Suppressor macrophage treated with lipopolysaccharide for 4 hours (primary cell): ENCODE results near the gene STARD13.

Experiments
- DNase-seq: peaks from one replicate; pipeline ENCODE4 v3.0.0-alpha.2; 2020

Gene STARD13

DNA sequence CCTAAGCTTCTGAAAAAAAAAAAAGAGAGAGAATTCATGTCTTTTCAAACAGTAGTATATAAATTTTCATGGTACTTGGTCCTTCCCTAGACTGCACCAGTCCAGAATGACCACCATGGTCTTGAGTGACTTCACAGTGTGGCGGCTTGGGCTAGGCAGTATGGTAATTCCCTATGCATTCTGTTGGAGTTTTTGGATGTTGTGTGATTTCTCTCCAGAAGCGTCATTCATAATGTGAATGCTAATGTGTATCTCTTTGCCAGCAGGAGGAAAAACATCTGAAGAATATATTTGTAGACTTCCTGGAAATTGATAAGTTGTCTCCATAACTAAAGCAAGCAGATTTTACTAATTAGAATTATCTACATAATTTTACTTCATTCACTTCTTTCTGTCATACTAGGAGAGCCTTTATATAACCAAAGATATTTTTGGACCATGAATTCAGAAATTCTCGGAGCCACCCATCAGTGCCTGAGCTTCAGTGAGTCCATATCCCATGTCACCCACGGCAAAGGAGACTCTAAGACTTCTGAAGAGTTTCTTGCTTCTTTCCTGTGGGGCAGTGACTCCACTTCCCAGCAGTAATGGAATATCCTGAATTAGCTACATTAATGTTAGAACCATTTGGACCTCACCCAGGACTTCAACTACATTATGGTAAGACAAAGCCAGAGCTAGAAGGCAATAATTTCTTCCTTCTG, 8.4 kb downstream of the STARD13 start:
- DNase-seq = no peak

DNA sequence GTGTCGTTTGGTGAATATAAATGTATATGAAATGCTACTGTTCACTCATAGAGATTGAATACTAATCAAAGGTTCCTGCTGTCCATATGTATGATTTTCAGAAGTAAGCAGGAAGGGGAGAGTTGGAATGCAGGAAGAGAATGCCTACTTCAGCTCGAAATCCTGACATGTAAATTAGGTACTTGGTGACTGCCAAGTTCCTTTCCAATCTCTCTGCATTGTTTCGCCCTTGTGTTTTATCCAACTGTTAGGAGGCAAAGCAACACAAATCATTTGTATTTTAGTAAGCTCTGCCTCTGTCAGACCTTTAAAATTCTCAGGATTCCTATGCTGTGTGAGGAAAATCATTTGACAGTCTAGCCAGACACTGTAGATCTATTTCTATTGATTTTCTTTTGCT, 9.0 kb downstream of the STARD13 start:
- DNase-seq = no peak

DNA sequence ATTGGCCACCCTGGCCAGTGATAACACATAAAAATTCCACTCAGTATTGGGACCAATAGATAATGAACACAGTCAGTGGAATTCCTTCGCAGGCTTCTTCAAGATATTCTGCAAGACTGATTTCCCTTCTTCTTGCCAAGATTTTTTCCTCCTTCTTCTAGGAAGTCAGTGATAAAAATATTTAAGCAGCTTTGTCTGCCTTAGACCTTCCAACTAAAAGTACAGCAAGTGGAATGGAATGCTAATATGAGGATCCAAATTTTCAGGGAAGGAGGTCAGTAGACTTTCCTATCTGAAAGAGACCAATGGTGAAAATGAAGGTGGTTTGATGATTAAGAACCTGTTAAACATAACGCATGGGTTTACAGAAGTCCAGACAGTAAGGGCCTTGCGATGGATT, 9.6 kb downstream of the STARD13 start:
- no peak for DNase-seq

DNA sequence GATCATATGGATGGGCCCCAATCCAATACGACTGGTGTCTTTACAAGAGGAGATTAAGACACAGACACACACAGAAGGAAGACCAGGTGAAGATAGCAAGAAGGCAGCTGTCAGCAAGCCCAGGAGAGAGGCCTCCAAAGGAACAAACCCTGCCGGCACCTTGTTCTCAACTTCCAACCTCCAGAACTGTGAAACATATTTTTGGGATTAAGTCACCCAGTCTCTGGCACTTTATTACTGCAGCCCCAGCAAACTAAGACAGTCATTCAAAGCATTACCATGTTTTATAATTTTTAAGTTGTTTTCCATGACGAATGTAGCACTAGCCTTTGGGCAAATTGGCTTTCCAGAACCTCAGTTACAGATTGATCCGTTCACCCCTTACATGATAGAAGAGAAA, 11.3 kb downstream of the STARD13 start:
- DNase-seq = no peak

DNA sequence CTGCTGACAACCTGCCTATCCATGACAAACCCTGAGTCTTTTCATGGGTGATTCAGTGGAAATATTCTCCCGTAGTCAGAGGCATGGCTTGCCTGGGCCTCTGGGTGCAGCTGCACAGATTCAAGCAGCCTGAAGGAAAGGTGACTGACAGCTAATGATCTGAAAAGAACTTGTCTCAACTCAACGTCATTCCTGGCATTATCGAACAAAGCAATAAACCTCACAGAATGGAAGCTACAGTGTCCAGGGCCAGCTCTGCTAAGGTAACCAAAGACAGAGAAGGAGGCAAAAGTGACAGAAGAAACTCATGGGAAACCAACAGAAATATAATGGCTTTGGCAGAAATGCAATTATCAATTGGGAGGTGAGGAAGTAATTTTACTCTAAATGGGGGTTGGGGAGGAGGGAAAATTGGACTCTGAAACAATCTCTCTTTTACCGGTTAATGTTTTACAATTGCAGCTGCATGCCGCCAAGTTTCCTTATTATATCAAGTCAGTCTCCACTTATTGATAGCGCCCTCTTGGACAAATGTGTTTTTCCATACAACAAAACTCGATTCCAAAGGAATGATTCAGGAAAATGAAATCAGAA, 12.9 kb downstream of the STARD13 start:
- DNase-seq = no peak

DNA sequence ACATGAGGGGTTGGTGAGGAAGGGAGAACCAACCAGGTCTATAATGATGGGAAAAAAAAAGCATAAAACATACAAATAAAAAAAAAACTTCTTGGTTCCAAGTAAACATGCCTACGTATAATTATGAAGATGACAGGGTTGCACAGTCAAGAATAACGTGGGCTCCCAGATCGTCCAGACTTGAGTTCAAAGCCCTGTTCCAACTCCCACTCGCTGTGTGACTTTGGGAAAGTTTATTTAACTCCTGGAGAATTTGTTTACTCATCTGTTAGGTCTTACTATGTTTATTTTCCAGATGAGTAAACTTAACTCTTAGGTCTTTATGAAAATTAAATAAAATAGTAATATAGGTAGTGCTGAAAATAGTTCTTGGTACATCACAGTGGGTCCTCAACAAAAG, 13.8 kb downstream of the STARD13 start:
- DNase-seq = no peak

DNA sequence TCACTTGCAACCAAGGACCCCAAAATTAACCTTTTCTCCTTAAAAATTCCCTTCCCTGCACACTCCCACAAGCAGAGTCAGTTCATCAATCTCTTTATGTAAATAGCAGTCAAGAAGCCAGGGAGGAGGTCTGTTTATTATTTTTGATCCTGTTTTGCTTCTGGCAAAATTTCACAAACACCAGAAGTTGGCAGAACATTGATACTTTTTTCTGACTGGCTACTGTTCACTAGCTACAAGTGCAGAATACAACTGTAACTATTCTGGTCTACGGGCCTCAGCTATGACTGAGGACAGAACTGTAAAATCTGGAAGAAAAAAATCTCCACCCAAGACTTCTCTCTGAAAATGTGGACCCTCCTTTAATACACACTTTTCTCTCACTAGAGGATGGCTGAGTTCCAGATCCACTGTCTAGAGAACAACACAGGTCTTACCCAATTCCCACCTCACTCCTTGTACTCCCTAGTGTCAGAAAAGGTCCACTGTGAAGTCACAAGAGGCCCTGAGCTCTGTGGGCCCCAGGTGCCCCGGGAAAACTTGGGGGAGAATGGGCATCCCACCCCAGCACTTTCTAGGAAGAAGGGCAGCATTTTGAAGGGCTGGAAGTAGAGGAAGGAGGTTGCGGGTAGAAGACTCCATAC, 14.5 kb downstream of the STARD13 start:
- no peak for DNase-seq

DNA sequence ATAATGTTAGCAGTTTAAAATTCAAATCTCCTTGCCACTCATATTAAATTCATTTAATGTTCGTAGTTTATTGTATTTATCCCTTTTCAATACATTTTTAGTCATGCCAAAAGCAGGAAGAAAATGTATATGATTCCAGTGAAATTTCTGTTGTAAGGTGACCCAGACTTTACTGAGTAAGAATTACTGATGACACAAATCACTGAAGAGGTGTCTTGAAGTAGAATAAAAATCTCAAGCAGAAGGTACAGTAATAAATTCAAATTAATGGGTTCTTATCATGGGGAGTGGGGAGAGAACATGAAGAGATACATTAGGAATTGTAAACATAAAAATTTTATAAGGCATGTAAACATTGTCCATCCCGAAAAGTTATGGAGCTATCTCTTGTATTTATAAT, 19.9 kb downstream of the STARD13 start:
- DNase-seq = no peak

DNA sequence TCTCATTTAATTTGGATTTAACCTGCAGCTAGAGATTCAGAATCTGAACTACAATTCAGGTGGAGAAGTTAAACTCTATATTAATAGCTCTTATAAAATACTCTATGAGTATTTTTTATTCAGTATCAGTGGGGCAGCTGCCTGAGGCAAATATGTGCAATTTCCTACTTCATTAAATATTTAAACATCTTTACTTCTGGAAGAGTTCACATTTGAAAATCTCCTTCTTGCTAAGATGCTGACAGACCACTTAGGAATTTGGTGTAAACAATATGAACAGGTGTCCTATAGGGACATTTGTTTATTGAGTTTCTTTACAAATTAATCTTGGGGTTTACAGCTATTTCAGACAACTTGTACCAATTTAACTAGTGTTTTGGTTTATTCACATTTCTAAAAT, 20.4 kb downstream of the STARD13 start:
- DNase-seq = no peak

DNA sequence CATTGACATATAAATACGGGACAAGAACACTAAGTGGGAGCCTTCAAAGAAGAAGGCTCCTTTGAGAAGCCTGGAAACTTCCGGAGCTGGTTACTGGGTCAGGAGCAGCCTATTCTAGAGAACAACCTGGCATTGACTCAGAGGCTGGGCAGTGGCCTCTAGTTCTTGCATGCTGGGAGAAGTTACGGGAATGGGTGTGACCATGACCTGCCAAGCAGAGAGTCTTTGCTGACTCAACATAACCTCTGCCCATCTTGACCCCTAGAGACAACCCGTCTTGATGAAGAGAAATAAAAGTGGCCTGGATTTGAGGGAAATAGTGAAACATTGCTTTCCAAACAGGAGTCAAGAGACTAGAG, 21.0 kb downstream of the STARD13 start:
- no peak for DNase-seq

DNA sequence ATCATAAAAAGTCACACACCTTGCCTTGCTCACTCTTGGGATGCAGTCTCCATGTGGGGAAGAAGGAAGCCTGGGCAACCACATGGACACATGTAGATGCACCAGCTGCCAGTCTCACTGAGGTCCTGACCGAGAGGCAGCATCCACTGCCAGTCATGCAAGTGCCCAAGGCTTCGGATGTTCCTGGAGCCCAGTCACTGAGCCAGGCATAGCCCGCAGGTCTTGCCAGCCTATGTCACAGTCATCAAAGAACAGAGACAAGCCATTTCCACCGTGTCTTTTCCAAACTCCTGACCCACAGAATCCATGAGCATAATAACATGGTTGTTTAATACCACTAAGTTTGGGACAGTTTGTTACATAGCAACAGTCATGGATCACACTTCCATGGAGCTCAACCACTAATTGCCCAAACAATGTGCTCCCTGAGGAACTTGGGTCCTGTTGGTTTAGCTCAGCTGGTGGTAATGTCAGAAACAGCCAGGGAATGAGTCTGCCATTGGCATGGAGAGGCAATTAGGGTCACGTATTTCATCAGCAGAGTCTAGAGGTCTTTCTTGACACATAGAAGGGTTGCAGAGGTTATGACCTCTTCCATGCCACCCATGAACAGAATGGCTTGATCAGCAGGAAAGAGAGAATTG, 21.5 kb downstream of the STARD13 start:
- no peak for DNase-seq

DNA sequence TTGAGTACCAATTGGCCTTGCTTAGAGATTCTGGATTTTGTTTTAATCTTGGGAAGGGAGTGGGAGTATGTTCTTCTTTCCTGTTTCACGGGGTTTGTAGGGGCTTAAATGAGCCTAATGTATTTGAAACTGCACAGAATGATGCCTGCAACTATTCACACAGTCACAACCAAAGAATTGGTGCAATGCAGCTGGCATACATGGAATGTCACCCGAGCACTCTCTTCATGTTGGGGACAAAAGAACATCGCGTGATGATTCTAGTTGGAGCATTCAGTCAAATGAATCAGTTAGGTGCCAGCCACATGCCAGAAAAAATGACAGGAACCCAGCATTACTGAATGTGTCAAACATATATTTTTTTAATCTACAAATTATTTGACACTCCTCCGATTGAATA, 22.1 kb downstream of the STARD13 start:
- DNase-seq = no peak

DNA sequence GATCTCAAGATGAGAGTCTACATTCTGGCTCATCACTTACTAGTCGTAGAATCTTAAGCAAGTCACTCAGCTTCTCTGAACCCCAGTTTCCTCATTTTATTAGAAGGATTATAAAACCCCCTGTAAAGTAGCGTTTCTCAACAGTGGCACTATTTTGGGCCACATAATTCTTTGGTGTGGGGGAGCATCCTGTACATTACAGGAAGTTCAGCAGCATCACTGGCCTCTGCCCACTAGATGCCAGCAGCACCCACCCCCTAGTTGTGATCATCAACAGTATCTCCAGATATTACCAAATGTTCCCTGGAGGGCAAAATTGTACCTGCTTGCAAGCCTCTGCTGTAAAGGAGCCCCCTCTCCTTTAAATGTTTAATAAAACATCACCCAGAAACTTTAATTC, 22.6 kb downstream of the STARD13 start:
- DNase-seq = peak; percentile 41

DNA sequence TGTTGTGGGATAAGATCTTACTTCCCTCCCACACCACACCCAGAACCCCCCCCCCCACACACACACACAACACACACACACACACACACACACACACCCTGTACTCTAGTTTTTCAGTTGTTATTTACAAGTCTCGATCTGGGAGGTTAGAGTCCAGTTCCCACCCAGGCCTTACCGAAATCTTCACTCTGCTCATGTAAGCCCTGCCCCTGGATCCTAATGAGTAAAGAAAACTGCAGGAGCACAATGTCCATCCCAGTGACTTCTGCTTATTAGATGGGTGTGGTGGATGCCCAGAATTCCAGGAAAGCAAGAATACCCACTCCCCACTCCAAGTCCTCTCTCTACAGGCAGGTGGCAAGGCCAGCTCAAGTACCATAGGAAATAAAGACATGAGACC, 23.0 kb downstream of the STARD13 start:
- DNase-seq = no peak

DNA sequence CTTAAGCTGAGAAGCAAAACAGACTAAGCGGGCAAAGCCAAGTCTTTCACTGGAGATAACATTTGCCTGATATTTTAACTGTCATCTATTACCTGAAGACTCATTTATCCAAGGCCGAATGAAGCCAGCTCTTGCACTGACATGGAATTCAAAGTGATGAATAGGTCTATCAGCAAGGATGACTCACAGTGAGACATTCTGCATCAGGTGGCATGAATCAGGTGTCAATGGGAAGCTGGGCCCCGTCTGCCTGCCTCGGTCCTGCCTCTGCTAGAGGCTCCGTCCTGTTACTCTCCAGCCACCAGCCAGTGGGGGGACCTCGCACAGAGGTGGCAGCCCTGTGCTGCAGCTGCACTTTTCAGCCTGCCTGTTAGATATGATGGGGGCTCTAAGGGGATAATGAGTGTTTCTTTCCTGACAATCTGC, 23.5 kb downstream of the STARD13 start:
- no peak for DNase-seq

DNA sequence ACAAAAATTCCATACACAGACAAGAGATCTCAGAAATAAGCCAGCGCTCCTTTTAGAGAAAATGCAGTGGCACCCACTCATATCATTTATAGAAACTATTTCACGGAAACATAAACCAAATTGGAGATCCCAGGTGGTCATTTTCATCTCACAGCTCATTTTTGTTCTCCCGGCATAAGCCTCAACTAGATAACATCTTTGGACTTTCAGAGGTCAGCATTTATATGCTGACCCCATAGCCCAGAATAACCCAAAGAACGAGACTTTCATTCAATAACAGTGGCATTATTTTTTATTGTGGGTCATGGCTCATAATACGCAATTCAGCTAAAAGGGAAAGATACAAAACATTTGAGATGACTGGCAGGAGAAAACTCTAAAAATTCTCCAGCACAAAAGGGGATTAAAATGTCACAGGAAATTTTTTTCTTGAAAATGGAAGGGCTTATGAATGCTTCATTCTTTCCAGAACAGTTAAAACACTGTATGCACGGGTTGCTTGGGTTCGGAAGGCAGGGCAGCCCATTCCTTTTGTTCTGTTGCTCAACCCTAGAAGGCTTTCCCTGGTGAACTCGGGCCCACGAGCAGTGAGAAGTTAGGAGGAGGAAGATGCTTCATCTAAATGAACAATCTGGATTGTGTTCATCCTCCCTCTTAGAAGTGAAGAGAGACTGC, 24.0 kb downstream of the STARD13 start:
- no peak for DNase-seq

DNA sequence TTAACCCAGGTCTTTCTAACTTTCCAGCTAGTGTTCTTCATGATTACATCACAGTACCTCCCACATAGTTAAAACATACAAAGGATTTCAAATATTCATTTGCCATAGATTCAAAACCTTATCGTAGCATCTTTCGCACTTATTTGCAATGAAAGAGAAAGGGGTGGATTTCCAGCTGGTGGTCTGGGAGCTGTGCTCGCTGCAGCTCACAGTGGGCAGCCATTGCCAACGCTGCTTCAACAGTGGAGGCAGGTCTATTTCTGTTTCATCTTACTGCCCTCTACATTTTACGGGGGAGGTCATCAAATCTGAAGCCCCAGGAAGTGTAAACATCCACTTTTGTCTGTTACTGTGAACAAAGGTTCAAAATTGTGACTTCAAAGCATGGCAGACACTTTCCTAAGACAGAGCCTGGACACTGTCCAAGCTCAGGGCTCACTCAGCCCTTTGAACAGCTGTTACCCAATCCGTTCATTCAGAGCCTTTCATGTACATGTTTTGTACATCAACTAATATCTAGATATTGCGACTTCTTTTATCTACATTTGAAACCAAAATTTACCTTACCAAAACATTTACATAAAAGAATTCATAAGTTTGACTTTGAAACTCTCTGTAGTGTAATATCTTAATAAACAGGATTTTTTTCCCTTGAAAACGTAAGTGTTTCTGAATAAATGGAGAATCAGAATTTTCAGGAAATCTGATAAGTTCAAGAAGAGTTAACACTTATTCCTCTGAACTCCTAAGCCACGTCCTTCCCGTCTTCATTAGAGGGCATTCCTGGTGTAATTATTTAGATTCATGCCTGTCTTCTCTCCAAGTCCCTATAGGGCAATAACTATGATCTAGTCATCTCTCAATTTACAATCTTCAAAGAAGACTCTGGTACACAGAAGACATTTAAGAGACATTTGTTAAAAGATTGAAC, 25.1 kb downstream of the STARD13 start:
- no peak for DNase-seq

DNA sequence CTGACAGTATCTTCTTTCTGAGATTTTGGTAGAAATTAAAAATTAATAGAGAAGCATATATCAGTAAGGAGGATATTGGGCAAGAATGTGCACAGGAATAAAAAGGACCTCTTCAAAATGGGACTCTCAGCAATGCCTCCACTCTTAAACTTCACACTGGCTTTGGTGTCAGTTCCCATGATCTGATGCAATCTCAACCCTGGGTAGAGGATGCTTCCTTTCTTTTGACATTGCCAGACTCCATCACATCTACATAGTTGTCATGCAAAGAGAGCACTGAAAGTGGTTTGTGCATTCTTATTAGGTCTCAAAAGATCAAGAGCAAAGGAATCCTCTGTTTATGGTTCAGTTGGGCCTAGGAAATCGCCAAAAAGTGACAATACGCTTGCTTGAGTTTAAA, 26.3 kb downstream of the STARD13 start:
- peak; percentile 17 for DNase-seq

DNA sequence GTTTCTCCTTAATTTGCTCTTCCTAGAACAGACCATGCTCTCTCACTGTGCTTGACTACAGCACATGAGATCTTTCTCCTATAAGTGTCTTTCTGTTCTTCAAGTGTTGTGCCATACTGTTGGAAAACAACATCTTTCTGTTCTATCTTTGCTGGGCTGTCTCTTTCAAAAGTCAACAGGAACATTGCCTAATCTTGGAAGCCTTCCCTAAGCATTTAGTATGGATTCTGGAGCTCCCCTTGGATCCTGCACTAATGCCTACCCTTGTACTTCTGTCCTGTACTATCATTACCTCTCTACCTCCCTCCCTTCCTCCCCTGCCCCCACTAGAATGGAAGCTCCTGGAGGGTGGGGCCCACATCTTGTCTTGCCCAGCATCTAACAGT, 26.8 kb downstream of the STARD13 start:
- no peak for DNase-seq

DNA sequence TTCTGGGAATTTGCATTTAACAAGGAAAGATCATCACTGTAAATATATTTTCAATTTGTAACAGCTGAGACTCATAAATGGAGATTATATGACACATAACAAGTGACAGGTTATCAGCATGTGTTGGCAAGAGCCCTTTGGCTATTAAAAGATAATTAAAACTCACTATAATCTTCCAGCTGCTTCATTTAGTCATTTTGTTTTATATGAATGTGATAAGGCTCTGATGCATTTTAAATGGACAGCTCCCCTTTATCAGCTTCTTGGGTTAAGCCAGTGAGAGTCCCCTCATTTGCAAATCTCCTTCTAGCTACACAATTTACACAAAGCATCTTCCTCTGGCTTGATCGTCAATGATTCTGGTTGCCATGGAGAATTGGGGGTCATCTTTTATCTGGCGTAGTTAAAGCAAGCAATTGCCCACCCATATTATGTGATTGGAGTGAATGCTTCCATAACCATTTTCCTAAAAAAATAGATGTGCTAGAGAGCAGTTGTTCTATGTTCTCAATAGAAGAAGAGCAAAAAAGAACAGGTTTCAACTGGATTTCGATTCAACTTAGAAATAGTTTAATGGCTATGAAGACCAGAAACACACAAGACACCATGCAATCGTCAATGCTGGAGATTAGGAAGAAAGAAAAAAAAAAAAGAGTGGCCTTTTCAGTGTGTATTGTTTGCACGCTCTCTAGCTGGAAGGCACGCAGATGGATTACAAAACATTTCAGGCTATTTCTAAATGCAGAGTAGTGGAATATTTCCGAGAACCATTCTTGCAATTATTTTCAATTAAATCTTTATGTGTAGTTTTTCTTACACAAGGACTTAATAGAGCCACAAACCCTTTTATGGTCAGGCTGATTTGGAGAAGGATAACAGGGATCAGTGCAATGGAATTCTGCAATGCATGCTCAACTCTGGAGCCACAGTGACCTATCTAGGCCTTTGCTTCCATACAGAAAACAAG, 27.4 kb downstream of the STARD13 start:
- no peak for DNase-seq

DNA sequence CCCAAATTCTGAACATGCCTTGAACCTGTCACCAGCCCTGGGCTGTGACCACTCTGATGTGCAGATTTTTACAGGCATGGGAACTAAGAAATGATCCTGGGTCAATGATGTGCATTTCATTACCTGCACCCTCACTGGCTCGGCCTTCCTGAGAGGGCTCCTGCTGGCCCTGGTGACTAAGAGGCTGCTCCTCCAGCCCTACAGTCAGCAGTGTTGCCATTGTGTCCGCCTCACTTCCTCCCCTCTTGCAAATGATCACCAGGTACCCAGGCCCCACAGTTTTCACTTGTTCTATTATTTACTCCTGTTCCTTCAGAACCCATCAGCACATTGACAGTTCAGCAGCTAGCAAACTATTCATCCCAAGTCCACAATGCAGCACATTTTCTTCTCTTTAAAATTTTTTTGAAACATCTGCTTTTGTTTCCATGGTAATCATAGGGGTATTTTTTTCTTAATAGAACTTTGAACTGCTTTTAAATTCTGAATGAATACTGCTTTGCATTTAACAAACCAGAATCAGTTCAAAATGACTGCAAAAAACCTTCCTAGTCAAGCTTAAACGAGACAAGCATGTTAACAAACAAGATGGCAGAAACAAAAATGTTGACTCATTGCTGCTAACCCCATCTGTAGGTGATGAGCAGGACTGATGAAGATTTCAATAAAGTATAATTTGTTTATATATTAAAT, 29.3 kb downstream of the STARD13 start:
- no peak for DNase-seq
